Measurements from ENCODE around the gene ANKS1B. TPM values are rescaled to one million over a fixed set of nuclear protein-coding genes. Genes with fewer than 3 reads are reported as not detected.

ANKS1B gene
- total and polyA plus RNA-seq, 2 of the 4 experiments (the other 2 are of a cell fraction), result 0.17 to 0.18 TPM

DNA sequence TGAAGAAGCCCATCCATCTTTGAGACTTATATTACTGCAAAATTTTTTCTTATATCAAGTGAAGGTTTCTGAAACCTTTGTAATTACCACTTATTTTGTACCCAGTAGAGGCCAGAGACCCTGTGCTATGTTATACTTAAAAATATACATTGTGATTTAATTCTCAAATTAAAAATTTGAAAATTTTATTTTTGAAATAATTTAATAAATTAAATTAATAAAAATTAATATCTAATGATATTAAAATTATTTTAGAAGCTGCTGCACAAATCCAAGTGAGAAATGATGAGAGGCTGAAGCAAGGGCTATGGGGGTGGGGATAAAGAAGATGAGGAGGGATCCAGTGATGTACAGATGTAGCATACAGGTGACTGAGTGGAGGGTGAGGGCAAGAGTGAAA lies 1080.9 kb downstream of the ANKS1B start:
- ATAC-seq (ENCODE audit: low read depth) (no peak), DNase-seq (no peak)
- no peaks in the 10 kb centered on the region for H3K9me3 ChIP-seq (ENCODE audit: control insufficient read depth, insufficient read depth, low read length)
- no peak overlapping the region for H2AFZ ChIP-seq (replicated peaks; ENCODE audit: low read length, poor library complexity)
- H3K23ac ChIP-seq (ENCODE audit: low read depth, low read length), result no peak overlapping the region
- no peaks in the 10 kb centered on the region for H3K27me3 ChIP-seq (ENCODE audit: control insufficient read depth, insufficient read depth, low read length)
- no peak overlapping the region for H4K5ac ChIP-seq (ENCODE audit: low read depth, low read length)
- dilution Hi-C loops (cut with HindIII; ENCODE audit: low sequenced_read_pairs, unreplicated experiment) (no loop called here), in situ Hi-C loops (cut with MboI; ENCODE audit: low sequenced_read_pairs) (no loop called here), intact Hi-C loops (cut with micrococcal nuclease) (no loop called here)
- no peaks in the 10 kb centered on the region for H3K79me1 ChIP-seq (ENCODE audit: low read depth in 1 of 2, low read length in 2 of 2)
- H3K9me1 ChIP-seq (ENCODE audit: insufficient read depth, low read length), result no peaks in the 10 kb centered on the region
- no peak overlapping the region for H2BK120ac ChIP-seq (ENCODE audit: low read depth, low read length)
- H2AK5ac ChIP-seq (ENCODE audit: low read depth, low read length), result no peak overlapping the region
- H3K14ac ChIP-seq (replicated peaks; ENCODE audit: low read depth, low read length), result no peak overlapping the region
- H3K4me2 ChIP-seq (ENCODE audit: low read depth, low read length), result no peak overlapping the region
- H3K18ac ChIP-seq (ENCODE audit: low read depth, low read length), result no peak overlapping the region
- no peaks in the 10 kb centered on the region for H3K4me1 ChIP-seq (ENCODE audit: control insufficient read depth, insufficient read depth, low read length)
- H4K8ac ChIP-seq (ENCODE audit: low read depth in 2 of 2, low read length in 2 of 2), result no peak overlapping the region
- TF ChIP-seq MAZ (IDR thresholded peaks at IDR 0.05; ENCODE audit: borderline replicate concordance, low read depth, low read length) (no peak), NFE2L2 (IDR thresholded peaks at IDR 0.05; ENCODE audit: low read depth, low read length) (no peak), BHLHE40 (IDR thresholded peaks at IDR 0.05; ENCODE audit: low read depth, low read length) (no peak), MXI1 (IDR thresholded peaks at IDR 0.05; ENCODE audit: borderline replicate concordance, low read depth, low read length) (no peak)
- TF ChIP-seq, protein P1, sequence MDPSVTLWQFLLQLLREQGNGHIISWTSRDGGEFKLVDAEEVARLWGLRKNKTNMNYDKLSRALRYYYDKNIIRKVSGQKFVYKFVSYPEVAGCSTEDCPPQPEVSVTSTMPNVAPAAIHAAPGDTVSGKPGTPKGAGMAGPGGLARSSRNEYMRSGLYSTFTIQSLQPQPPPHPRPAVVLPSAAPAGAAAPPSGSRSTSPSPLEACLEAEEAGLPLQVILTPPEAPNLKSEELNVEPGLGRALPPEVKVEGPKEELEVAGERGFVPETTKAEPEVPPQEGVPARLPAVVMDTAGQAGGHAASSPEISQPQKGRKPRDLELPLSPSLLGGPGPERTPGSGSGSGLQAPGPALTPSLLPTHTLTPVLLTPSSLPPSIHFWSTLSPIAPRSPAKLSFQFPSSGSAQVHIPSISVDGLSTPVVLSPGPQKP (IDR thresholded peaks at IDR 0.05; ENCODE audit: borderline replicate concordance, low read depth, low read length), result no peak
- H2AK9ac ChIP-seq (replicated peaks; ENCODE audit: low read depth, low read length, poor library complexity), result no peak overlapping the region
- H3K4ac ChIP-seq (ENCODE audit: low read depth, low read length), result no peak overlapping the region
- H3K56ac ChIP-seq (ENCODE audit: extremely low read depth, insufficient read depth, low read length), result no peak overlapping the region
- no peak overlapping the region for H4K91ac ChIP-seq (ENCODE audit: insufficient read depth, low read depth, low read length)
- no peak overlapping the region for H2BK15ac ChIP-seq (ENCODE audit: low read depth, low read length)
- H3K36me3 ChIP-seq (ENCODE audit: control insufficient read depth, insufficient read depth, low read length), result no peaks in the 10 kb centered on the region
- no peak overlapping the region for H3K4me3 ChIP-seq (ENCODE audit: insufficient read depth, low read depth, low read length)
- BruUV-seq (replicated peaks), result no TSS peak
- no peak overlapping the region for H2BK20ac ChIP-seq (ENCODE audit: low read depth, low read length)
- H2BK5ac ChIP-seq (ENCODE audit: low read depth, low read length, poor library complexity, severe bottlenecking), result no peak overlapping the region
- CTCF ChIA-PET, result no interaction called here
- no peak overlapping the region for H3K9ac ChIP-seq (ENCODE audit: low read depth, low read length)
- POLR2A ChIA-PET (ENCODE audit: unreplicated experiment), result interaction anchor here (0.6 kb wide), 1 partner anchor 13 kb away, joined by 3 read pairs; no protein-coding TSS in a partner anchor
- no peaks in the 10 kb centered on the region for H4K20me1 ChIP-seq (ENCODE audit: insufficient read depth, low read length)
- H3K27ac ChIP-seq (ENCODE audit: insufficient read depth, low read length), result no peak overlapping the region

All from IMR-90 (cell line).